OCI-LY7 (cell line): ENCODE measurements around the gene NFATC3. TPM values are rescaled to one million over a fixed set of nuclear protein-coding genes. Genes with fewer than 3 reads are reported as not detected.

ENCODE experiments used
- BruUV-seq: library from RNA; stranded (reverse); fragments of 400-500 nt; replicated peaks from 2 replicates; lab custom pipeline; 2021; lab: Mats Ljungman, UMichigan
- CTCF ChIA-PET: fragments of 300-600 bp; sonication (Branson Sonifier 250); formaldehyde crosslinking; loops from one replicate; lab custom pipeline; 2022; ENCODE audit warnings: antibody characterized with exemption; ENCODE audit not compliant: unreplicated experiment; lab: Charles Lee
- POLR2A ChIA-PET: fragments of 300-600 bp; sonication (Branson Sonifier 250); formaldehyde crosslinking; loops from one replicate; lab custom pipeline; 2022; ENCODE audit warnings: antibody characterized with exemption; lab: Charles Lee
- DNase-seq: peaks from one replicate; pipeline ENCODE4 v3.0.0-alpha.2; 2015; ENCODE audit warnings: low spot score
- H2AFZ ChIP-seq: fragments of 200-600 bp; sonication (generic), shearing (Covaris generic); 2 replicates; pipeline ENCODE4 v1.6.1; 2014; ENCODE audit warnings: mild to moderate bottlenecking, antibody characterized with exemption, low read length, moderate library complexity
- H3K27ac ChIP-seq: fragments of 200-600 bp; sonication (generic); 2 replicates; pipeline ENCODE4 v1.5.1; 2014; ENCODE audit warnings: mixed run types, low read depth, mild to moderate bottlenecking, moderate library complexity, low read length, inconsistent platforms; ENCODE audit not compliant: poor library complexity, severe bottlenecking
- H3K36me3 ChIP-seq: fragments of 200-600 bp; sonication (generic); 2 replicates; pipeline ENCODE4 v1.6.1; 2014; ENCODE audit warnings: mild to moderate bottlenecking, antibody characterized with exemption, low read length, moderate library complexity, mixed read lengths; ENCODE audit not compliant: insufficient read depth
- H3K4me1 ChIP-seq: fragments of 200-600 bp; sonication (generic); 2 replicates; pipeline ENCODE4 v1.5.1; 2014; ENCODE audit warnings: mild to moderate bottlenecking, low read length; ENCODE audit not compliant: insufficient read depth, poor library complexity, severe bottlenecking
- H3K4me2 ChIP-seq: fragments of 200-600 bp; sonication (generic); 2 replicates; pipeline ENCODE4 v1.6.1; 2014; ENCODE audit warnings: mild to moderate bottlenecking, low read length
- H3K4me3 ChIP-seq: fragments of 200-600 bp; sonication (generic); 2 replicates; pipeline ENCODE4 v1.5.1; 2014; ENCODE audit warnings: mild to moderate bottlenecking, low read depth, low read length; ENCODE audit not compliant: poor library complexity, severe bottlenecking
- H3K79me2 ChIP-seq: fragments of 200-600 bp; sonication (generic); 2 replicates; pipeline ENCODE4 v1.6.1; 2016; ENCODE audit warnings: low read depth, mild to moderate bottlenecking, low read length, moderate library complexity, mixed read lengths; ENCODE audit not compliant: insufficient read depth
- H3K9me2 ChIP-seq: fragments of 200-600 bp; sonication (generic); 2 replicates; pipeline ENCODE4 v1.6.1; 2016; ENCODE audit warnings: mild to moderate bottlenecking, low read length, mixed read lengths; ENCODE audit not compliant: insufficient read depth
- H3K9me3 ChIP-seq: fragments of 200-600 bp; sonication (generic); 2 replicates; pipeline ENCODE4 v1.6.1; 2014; ENCODE audit warnings: mild to moderate bottlenecking, mixed run types, low read length, mixed read lengths
- H4K20me1 ChIP-seq: fragments of 200-600 bp; sonication (generic); 2 replicates; pipeline ENCODE4 v1.6.1; 2014; ENCODE audit warnings: mild to moderate bottlenecking, antibody characterized with exemption, low read length, moderate library complexity, mixed read lengths; ENCODE audit not compliant: insufficient read depth
- EZH2phosphoT487 ChIP-seq: fragments of 200-600 bp; sonication (generic); IDR thresholded peaks from 2 replicates; pipeline ENCODE4 v1.6.1; 2018; ENCODE audit warnings: low read depth, borderline replicate concordance, mild to moderate bottlenecking, mixed run types, antibody characterized with exemption, low read length, moderate library complexity, mixed read lengths
- intact Hi-C: fragments of 100-400 bp; cut with micrococcal nuclease; formaldehyde crosslinking; loops from one replicate; pipeline ENCODE4 v1.10.0; 2022; ENCODE audit not compliant: unreplicated experiment
- total RNA-seq, 2 experiments: library from RNA; depleted of rRNA in 1 of 2; stranded (reverse); fragments of >200 nt in 1 of 2; shearing (Covaris generic) in 1 of 2; gene quantifications; 2 replicates each; pipeline ENCODE4 v1.2.3, GENCODE V29; 2014 to 2022
- TF ChIP-seq, protein P1 (sequence below): fragments of 200-600 bp; sonication (generic); conservative IDR thresholded peaks from 2 replicates; pipeline ENCODE4 v1.5.1; 2014; ENCODE audit warnings: mild to moderate bottlenecking, antibody characterized with exemption, low read length, moderate library complexity, mixed read lengths

NFATC3 gene
- total RNA-seq, 2 experiments from 2014 or later: 73.4 to 76.0 TPM

DNA sequence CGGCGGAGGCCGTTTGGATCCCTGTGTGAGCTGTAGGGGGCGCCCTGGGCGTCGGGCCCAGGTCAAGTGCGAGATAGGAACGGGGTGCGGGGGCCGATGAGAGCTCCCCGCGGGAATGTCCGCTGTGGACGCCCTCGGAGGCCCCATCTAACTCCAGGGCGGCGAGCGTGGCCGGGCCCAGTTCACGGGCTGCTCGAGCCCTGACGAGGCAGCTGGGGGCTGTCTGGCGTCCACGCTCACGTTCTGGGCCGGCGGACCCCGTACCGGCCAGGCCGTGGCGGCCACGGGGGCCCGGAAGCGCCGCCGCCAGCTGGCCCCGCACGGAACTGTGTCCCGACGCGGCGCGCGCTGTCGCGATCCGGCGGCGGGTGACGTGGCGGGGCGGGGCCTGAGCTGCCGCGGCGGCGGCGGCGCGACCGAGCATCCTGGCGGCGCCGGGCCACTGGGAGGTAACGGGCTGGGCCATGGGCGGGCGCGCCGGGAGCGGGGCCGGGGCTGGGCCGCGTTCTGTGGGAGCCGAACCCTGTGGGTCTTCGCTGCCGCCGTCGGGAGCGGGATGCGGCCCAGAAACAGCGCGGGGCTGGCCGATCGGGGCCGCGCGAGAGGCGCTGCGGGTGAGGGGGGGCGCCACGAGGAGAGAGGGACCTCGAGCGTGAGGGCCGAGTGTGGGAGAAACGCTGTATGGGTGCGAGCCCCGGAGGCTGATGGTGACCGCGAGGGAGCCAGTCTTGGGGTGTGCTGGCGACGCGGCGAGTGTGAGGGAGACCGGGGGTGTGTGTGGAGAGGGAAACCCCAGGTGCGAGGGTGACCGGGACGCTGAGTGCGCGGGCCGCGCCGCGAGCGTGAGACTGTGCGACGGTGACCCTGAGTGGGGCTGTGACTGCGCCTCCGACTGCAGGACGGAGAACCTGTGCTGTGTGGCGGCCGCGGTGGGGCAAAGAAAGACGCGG is 179.2 kb downstream of the NFATC3 start, which contains the start of gene SLC7A6:
Gene SLC7A6 (plus strand): TSS at position 399 of the 950 bp plus-strand sequence. CDS start 10,201 bp downstream, outside the sequence.
- POLR2A ChIA-PET: interaction anchor here (0.6 to 2.7 kb wide), 13 partner anchors 8 to 458 kb away, joined by 3 to 13 read pairs (median 3); partner anchors contain the start of genes PRMT7, SLC7A6OS and TSNAXIP1
- no TSS peak for BruUV-seq
- Histone ChIP-seq H3K36me3 (peaks cover 31% of the 10 kb centered on the region), H3K9me3 (no peaks in the 10 kb centered on the region), H3K4me3 (peak within 1 kb of the TSS; percentile 75), H3K27ac (peak within 1 kb of the TSS; percentile 80), H4K20me1 (peaks cover 8% of the 10 kb centered on the region; the same call in 1 of the 2 replicates), H3K79me2 (peaks cover 45% of the 10 kb centered on the region), H3K4me1 (peaks cover 59% of the 10 kb centered on the region), H3K4me2 (peak within 1 kb of the TSS; percentile 92), H2AFZ (peak within 1 kb of the TSS; percentile 76), H3K9me2 (no peaks in the 10 kb centered on the region)
- peak; percentile 84 for DNase-seq
- CTCF ChIA-PET: interaction anchor here (0.6 to 2.2 kb wide), 10 partner anchors 8 to 703 kb away, joined by 3 to 15 read pairs (median 4); partner anchors contain the start of genes PRMT7 and SLC7A6OS
- TF ChIP-seq EZH2phosphoT487: no peak
- TF ChIP-seq, protein P1, sequence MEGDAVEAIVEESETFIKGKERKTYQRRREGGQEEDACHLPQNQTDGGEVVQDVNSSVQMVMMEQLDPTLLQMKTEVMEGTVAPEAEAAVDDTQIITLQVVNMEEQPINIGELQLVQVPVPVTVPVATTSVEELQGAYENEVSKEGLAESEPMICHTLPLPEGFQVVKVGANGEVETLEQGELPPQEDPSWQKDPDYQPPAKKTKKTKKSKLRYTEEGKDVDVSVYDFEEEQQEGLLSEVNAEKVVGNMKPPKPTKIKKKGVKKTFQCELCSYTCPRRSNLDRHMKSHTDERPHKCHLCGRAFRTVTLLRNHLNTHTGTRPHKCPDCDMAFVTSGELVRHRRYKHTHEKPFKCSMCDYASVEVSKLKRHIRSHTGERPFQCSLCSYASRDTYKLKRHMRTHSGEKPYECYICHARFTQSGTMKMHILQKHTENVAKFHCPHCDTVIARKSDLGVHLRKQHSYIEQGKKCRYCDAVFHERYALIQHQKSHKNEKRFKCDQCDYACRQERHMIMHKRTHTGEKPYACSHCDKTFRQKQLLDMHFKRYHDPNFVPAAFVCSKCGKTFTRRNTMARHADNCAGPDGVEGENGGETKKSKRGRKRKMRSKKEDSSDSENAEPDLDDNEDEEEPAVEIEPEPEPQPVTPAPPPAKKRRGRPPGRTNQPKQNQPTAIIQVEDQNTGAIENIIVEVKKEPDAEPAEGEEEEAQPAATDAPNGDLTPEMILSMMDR: peak; percentile 90
- intact Hi-C loops: loop anchor here (1.0 kb wide), 2 partner anchors 21 to 46 kb away; partner anchors contain the start of gene SLC7A6OS

DNA sequence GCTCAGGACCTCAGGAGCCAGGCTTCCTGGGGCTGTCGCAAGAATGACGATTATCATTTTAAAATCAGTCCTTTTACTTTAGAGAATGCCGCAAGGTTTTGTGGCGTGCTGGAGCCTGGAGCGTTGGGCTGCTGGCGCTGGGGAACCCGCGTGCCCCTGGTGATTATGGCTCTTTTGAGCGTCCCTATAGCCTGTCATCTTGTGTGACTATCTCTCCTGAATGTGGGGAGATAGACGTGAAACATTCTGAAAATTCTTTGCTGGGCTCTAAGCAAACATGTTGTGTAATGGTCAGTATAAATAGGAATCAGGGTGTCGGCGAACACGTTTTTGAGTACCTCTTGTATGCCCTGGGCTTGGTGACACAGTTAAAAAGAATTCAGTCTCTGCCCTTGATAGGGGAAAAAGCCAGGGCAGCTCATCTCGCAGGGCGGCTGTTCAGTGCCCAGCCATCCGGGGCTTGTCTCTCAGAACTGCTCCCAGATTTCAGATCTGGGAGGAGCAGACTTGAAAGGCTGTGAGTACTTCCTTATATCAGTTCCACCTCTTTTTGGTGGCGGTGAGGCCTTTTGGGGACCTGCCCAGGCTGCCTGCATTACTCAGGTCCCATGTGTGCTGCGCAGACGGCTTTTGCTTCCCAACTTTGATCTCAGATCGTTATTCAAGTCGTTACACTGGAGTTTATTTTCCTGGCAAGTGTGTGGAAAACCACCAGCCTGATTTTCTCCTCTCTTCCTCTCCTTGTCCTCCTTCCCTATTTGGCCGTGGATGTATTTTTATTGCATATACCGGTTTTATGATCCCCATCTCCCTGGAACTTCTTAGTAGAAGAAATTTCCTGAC is 180.1 kb downstream of the NFATC3 start:
- Histone ChIP-seq H3K79me2 (peaks cover 54% of the 10 kb centered on the region), H3K4me3 (peak overlapping the region; percentile 75), H3K9me3 (no peaks in the 10 kb centered on the region), H4K20me1 (peaks cover 8% of the 10 kb centered on the region; the same call in 1 of the 2 replicates), H3K4me2 (peak overlapping the region; percentile 92), H3K27ac (peak overlapping the region; percentile 80), H2AFZ (peak overlapping the region; percentile 1; the same call in 1 of the 2 replicates), H3K36me3 (peaks cover 31% of the 10 kb centered on the region), H3K4me1 (peaks cover 58% of the 10 kb centered on the region), H3K9me2 (no peaks in the 10 kb centered on the region)
- TF ChIP-seq, protein P1: no peak
- TF ChIP-seq EZH2phosphoT487: no peak
- TSS peak; percentile 16 for BruUV-seq
- POLR2A ChIA-PET: interaction anchor here (0.8 to 2.7 kb wide), 2 partner anchors 12 to 46 kb away, joined by 3 to 13 read pairs; partner anchors contain the start of genes PRMT7 and SLC7A6OS
- CTCF ChIA-PET: interaction anchor here (0.7 to 2.2 kb wide), 3 partner anchors 20 to 61 kb away, joined by 3 to 15 read pairs (median 3); partner anchors contain the start of genes PRMT7 and SLC7A6OS
- DNase-seq: peak; percentile 54
- intact Hi-C loops: no loop called here
